Esophagus squamous epithelium (tissue), 4 donors: ENCODE results near the gene NHS.

Experiments used
- POLR2A ChIP-seq, 4 donors: fragments of 450-650 bp; IDR thresholded peaks; one replicate each; pipeline ENCODE4 v1.6.1; 2017; ENCODE audit warnings: antibody characterized with exemption in 4 of 4, mild to moderate bottlenecking in 4 of 4, moderate library complexity in 3 of 4
- TF ChIP-seq, protein P1 (sequence below), 6 experiments: fragments of 450-650 bp in 4 of 6; fragments of 200-600 bp in 2 of 6; sonication (generic) in 2 of 6; IDR thresholded peaks; one replicate each; pipeline ENCODE4 v1.5.1; 2016 to 2019; ENCODE audit warnings: antibody characterized with exemption in 6 of 6, mild to moderate bottlenecking in 4 of 6, moderate library complexity in 4 of 6

GRCh38 chrX:17769701-17770269 is 394.8 kb downstream of the NHS start:
- TF ChIP-seq, protein P1, sequence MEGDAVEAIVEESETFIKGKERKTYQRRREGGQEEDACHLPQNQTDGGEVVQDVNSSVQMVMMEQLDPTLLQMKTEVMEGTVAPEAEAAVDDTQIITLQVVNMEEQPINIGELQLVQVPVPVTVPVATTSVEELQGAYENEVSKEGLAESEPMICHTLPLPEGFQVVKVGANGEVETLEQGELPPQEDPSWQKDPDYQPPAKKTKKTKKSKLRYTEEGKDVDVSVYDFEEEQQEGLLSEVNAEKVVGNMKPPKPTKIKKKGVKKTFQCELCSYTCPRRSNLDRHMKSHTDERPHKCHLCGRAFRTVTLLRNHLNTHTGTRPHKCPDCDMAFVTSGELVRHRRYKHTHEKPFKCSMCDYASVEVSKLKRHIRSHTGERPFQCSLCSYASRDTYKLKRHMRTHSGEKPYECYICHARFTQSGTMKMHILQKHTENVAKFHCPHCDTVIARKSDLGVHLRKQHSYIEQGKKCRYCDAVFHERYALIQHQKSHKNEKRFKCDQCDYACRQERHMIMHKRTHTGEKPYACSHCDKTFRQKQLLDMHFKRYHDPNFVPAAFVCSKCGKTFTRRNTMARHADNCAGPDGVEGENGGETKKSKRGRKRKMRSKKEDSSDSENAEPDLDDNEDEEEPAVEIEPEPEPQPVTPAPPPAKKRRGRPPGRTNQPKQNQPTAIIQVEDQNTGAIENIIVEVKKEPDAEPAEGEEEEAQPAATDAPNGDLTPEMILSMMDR (IDR thresholded peaks at IDR 0.05), result no peak
- TF ChIP-seq POLR2A (IDR thresholded peaks at IDR 0.05), result no peak
